Natural killer cell (primary cell): ENCODE data around the gene ZCCHC18. TPM values are rescaled to one million over a fixed set of nuclear protein-coding genes. Genes with fewer than 3 reads are reported as not detected.
"Not testable (repeated sequence)": the region's sequence is repeated elsewhere in the genome, so short reads cannot be mapped to it uniquely, and the experiment has no call there.

Experiments used
- ATAC-seq, 3 donors: fragments of 150-1000 bp in 2 of 3; fragments of 200-7000 bp in 1 of 3; cut with Tn5 transposase; 1 replicate in 1 of 3; 2 replicates in 2 of 3; pipeline ENCODE4 v1.10.0; 2021; ENCODE audit warnings: mild to moderate bottlenecking in 2 of 3, moderate library complexity in 2 of 3
- DNase-seq, 2 donors: peaks; one replicate each; pipeline versions ENCODE4 v3.0.0 to v3.0.0-alpha.2; 2013 to 2021; ENCODE audit warnings: mixed read lengths in 1 of 2
- H3K27ac ChIP-seq: one replicate; pipeline ENCODE4 v1.5.1; 2013; ENCODE audit warnings: mild to moderate bottlenecking, low read length
- H3K27me3 ChIP-seq: one replicate; pipeline ENCODE4 v1.6.1; 2013; ENCODE audit warnings: low read length; ENCODE audit not compliant: control insufficient read depth, insufficient read depth
- H3K36me3 ChIP-seq: one replicate; pipeline ENCODE4 v1.6.1; 2013; ENCODE audit warnings: low read length; ENCODE audit not compliant: control insufficient read depth, insufficient read depth
- H3K4me1 ChIP-seq: one replicate; pipeline ENCODE4 v1.6.1; 2013; ENCODE audit warnings: low read length; ENCODE audit not compliant: control insufficient read depth, insufficient read depth
- H3K4me3 ChIP-seq: one replicate; pipeline ENCODE4 v1.5.1; 2013; ENCODE audit warnings: low read length
- H3K9me3 ChIP-seq: one replicate; pipeline ENCODE4 v1.6.1; 2013; ENCODE audit warnings: low read length; ENCODE audit not compliant: control insufficient read depth, insufficient read depth
- H3K27ac Mint-ChIP-seq, 2 donors: one replicate each; pipeline ENCODE4 v1.8.0; 2022; ENCODE audit warnings: mild to moderate bottlenecking in 2 of 2, mixed read lengths in 2 of 2, moderate library complexity in 1 of 2
- H3K27me3 Mint-ChIP-seq, 2 donors: one replicate each; pipeline ENCODE4 v1.8.0; 2022; ENCODE audit warnings: low read depth in 2 of 2, mixed read lengths in 2 of 2
- H3K36me3 Mint-ChIP-seq: one replicate; pipeline ENCODE4 v1.8.0; 2022; ENCODE audit warnings: mixed read lengths
- H3K4me1 Mint-ChIP-seq, 2 donors: one replicate each; pipeline ENCODE4 v1.8.0; 2022; ENCODE audit warnings: mixed read lengths in 2 of 2
- H3K4me3 Mint-ChIP-seq: one replicate; pipeline ENCODE4 v1.8.0; 2022; ENCODE audit warnings: mild to moderate bottlenecking, moderate library complexity, mixed read lengths
- H3K9me3 Mint-ChIP-seq, 2 donors: one replicate each; pipeline ENCODE4 v1.8.0; 2022; ENCODE audit warnings: mixed read lengths in 2 of 2
- CTCF ChIP-seq: fragments of 200-600 bp; IDR thresholded peaks from one replicate; pipeline ENCODE4 v1.8.0; 2022; ENCODE audit warnings: antibody characterized with exemption
- WGBS: methylation state at CpG from one replicate; pipeline ENCODE4 v1.1.7; 2013; ENCODE audit warnings: missing lambda C conversion rate; ENCODE audit not compliant: insufficient coverage; 5-methylcytosine and 5-hydroxymethylcytosine counted together
- intact Hi-C: fragments of 100-400 bp; cut with micrococcal nuclease; formaldehyde crosslinking; loops from one replicate; pipeline ENCODE4 v1.14.2; 2022
- total RNA-seq, 4 donors: library from RNA; stranded (reverse); fragments of 120-200 nt in 1 of 4; gene quantifications; one replicate each; pipeline versions ENCODE4 v1.2.3 to v1.2.4, GENCODE V29; 2013 to 2022

ZCCHC18 gene
- total RNA-seq, 3 donors from 2014 or later (not counting 1 experiment from before 2014, with no cell fraction given), result 4.4 to 8.9 (median 5.6) TPM

- TF ChIP-seq CTCF, result no peak
- Mint-ChIP-seq H3K36me3 (no peaks in the 10 kb centered on the region), H3K27me3 (peaks cover 0 to 9% of the 10 kb centered on the region in 2 donors), H3K4me3 (no peak overlapping the region), H3K9me3 (no peaks in the 10 kb centered on the region), H3K4me1 (peaks cover 26 to 45% of the 10 kb centered on the region in 2 donors), H3K27ac (peak overlapping the region; percentile 32 to 61)
- no peak for ATAC-seq
- no peaks in the 10 kb centered on the region for H3K36me3 ChIP-seq
- H3K9me3 ChIP-seq, result no peaks in the 10 kb centered on the region
- no peak overlapping the region for H3K27ac ChIP-seq
- no peak overlapping the region for H3K4me3 ChIP-seq
- no peak for DNase-seq
- H3K27me3 ChIP-seq, result no peaks in the 10 kb centered on the region
- WGBS, result 91% methylated on average over 5 of the region's 11 CpGs
- H3K4me1 ChIP-seq, result peaks cover 34% of the 10 kb centered on the region
- intact Hi-C loops, result no loop called here
Observed at GRCh38 chrX:104105330-104106262, 6.7 kb upstream of the ZCCHC18 start.

GRCh38 chrX:104108955-104109354, 3.4 kb upstream of the ZCCHC18 start:
- Mint-ChIP-seq H3K27ac (peak overlapping the region; percentile 86 to 94), H3K9me3 (no peaks in the 10 kb centered on the region), H3K27me3 (no peaks in the 10 kb centered on the region), H3K36me3 (no peaks in the 10 kb centered on the region), H3K4me1 (peaks cover 26 to 70% of the 10 kb centered on the region in 2 donors), H3K4me3 (peak overlapping the region; percentile 93)
- intact Hi-C loops, result no loop called here
- DNase-seq, result peak in 1 of 2 donors; percentile 26
- H3K27me3 ChIP-seq, result no peaks in the 10 kb centered on the region
- H3K4me1 ChIP-seq, result peaks cover 52% of the 10 kb centered on the region
- H3K4me3 ChIP-seq, result no peak overlapping the region
- H3K9me3 ChIP-seq, result no peaks in the 10 kb centered on the region
- no CpG with 5 or more reads among the region's 1 CpG for WGBS
- peak; percentile 40 to 62 (median 53) for ATAC-seq
- no peaks in the 10 kb centered on the region for H3K36me3 ChIP-seq
- no peak for TF ChIP-seq CTCF
- H3K27ac ChIP-seq, result peak overlapping the region; percentile 53

- Mint-ChIP-seq H3K27ac (peak overlapping the region; percentile 86 to 94), H3K4me1 (peaks cover 20 to 74% of the 10 kb centered on the region in 2 donors), H3K4me3 (peak overlapping the region; percentile 93)
- H3K27ac ChIP-seq, result peak overlapping the region; percentile 88
- intact Hi-C loops, result loop anchor here (5.0 kb wide), 1 partner anchor 47 kb away; the partner anchor contains the start of gene SLC25A53
- H3K36me3 Mint-ChIP-seq, H3K9me3 Mint-ChIP-seq, H3K27me3 Mint-ChIP-seq, H3K36me3 ChIP-seq, H3K9me3 ChIP-seq, H3K27me3 ChIP-seq, H3K4me3 ChIP-seq: not testable (repeated sequence)
- WGBS, result 19% methylated on average over 5 of the region's 6 CpGs
- ATAC-seq (peak; percentile 45 to 65 (median 64)), DNase-seq (peak; percentile 19 to 57)
- H3K4me1 ChIP-seq, result peaks cover 55% of the 10 kb centered on the region
Observed at GRCh38 chrX:104110491-104111240, 1.7 kb upstream of the ZCCHC18 start.
